ENCODE measurements around the gene NDUFAF3.

NDUFAF3 gene

DNA sequence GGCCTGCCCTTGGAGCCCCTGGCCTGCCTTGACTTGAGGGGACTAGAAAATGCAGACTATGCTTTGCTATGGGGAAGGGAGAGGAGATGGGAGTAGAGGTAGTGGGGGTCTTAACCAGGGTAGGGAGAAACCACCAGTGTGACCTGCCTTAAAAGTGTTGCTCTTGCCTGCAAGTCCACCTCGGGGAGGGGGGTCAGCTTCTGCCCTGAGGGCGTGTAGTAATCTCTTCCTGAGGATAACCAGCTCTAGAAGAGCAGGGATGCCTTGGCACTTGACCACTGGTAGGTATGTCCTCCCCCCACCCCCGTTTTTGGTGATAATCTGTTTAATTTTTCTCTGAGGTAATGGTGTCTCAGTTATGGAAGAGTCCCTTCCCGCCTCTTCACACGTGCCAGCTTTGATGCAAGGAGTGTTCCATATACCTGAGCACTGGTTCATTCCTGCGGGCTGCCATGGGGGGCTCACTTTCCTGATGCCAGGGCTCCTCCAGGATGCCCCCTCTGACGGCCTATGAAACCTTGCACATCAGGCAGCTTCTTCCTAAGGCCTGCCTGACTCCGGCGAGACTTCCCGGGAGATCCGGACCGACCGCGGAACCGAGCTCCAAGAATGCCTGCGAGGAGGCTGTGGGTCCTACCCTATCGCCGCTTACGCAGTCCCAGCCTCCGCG is 32.7 kb upstream of the NDUFAF3 start:
- no peaks in the 10 kb centered on the region for H3K36me3 ChIP-seq (ENCODE audit: low read length)
- H3K27me3 ChIP-seq (ENCODE audit: low read length): no peaks in the 10 kb centered on the region
- H3K9ac ChIP-seq (ENCODE audit: low read length): peak overlapping the region; percentile 70
- H3K4me2 ChIP-seq (ENCODE audit: low read depth, low read length, poor library complexity, severe bottlenecking): peak overlapping the region; percentile 76
- H3K79me2 ChIP-seq (ENCODE audit: insufficient read depth, low read length): peaks cover 20% of the 10 kb centered on the region
- H3K4me3 ChIP-seq (ENCODE audit: insufficient read depth, low read length, poor library complexity, severe bottlenecking): peak overlapping the region; percentile 60
- H3K9me2 ChIP-seq (replicated peaks; ENCODE audit: insufficient read depth, low read length): no peaks in the 10 kb centered on the region
- no peaks in the 10 kb centered on the region for H4K20me1 ChIP-seq (ENCODE audit: low read depth, low read length)
- TF ChIP-seq, protein P1, sequence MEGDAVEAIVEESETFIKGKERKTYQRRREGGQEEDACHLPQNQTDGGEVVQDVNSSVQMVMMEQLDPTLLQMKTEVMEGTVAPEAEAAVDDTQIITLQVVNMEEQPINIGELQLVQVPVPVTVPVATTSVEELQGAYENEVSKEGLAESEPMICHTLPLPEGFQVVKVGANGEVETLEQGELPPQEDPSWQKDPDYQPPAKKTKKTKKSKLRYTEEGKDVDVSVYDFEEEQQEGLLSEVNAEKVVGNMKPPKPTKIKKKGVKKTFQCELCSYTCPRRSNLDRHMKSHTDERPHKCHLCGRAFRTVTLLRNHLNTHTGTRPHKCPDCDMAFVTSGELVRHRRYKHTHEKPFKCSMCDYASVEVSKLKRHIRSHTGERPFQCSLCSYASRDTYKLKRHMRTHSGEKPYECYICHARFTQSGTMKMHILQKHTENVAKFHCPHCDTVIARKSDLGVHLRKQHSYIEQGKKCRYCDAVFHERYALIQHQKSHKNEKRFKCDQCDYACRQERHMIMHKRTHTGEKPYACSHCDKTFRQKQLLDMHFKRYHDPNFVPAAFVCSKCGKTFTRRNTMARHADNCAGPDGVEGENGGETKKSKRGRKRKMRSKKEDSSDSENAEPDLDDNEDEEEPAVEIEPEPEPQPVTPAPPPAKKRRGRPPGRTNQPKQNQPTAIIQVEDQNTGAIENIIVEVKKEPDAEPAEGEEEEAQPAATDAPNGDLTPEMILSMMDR (IDR thresholded peaks at IDR 0.05; ENCODE audit: insufficient read depth, low read length, poor library complexity, severe bottlenecking): no peak
- TF ChIP-seq EZH2phosphoT487 (conservative IDR thresholded peaks at IDR 0.05; ENCODE audit: low read length): no peak
- H3K9me3 ChIP-seq (ENCODE audit: insufficient read depth, low read length): no peaks in the 10 kb centered on the region
- H2AFZ ChIP-seq (ENCODE audit: low read depth, low read length, severe bottlenecking): peak overlapping the region; percentile 61
- peak overlapping the region; percentile 65 for H3K27ac ChIP-seq (ENCODE audit: low read depth, low read length)
- H3F3A ChIP-seq (ENCODE audit: insufficient read depth): peaks cover 9% of the 10 kb centered on the region; the same call in 1 of the 2 replicates

DNA sequence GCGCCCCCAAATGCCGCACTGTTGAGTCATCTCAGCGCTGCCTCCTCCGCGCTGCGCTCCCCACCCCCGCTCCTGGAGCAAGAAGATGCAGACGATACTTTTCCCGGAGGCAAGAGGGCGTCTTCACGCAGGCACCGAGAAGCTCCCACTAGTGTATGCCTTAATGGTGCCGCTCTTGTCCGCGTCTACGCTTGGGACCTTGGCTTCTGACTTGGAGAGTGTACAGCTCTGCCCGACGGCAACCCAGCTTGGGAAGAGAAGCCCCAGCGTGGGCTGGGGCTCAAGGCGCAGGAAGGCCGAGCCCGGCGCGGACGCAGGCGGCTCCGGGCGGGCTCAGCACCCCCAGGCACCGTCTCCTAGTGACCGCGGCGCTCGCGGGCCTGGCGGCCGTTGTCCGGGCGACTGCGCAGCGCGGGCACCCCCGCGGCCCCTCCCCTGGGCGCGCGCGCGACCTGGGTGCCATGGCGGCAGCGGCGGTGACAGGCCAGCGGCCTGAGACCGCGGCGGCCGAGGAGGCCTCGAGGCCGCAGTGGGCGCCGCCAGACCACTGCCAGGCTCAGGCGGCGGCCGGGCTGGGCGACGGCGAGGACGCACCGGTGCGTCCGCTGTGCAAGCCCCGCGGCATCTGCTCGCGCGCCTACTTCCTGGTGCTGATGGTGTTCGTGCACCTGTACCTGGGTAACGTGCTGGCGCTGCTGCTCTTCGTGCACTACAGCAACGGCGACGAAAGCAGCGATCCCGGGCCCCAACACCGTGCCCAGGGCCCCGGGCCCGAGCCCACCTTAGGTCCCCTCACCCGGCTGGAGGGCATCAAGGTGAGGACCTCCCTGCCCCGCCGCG is 31.9 kb upstream of the NDUFAF3 start, which contains the start of gene P4HTM:
TSS of gene P4HTM (plus strand) at position 446 of the 840 bp plus-strand sequence. CDS start at position 462, 16 bp downstream.
- TF ChIP-seq EZH2phosphoT487 (conservative IDR thresholded peaks at IDR 0.05; ENCODE audit: low read length): no peak
- TF ChIP-seq, protein P1 (IDR thresholded peaks at IDR 0.05; ENCODE audit: insufficient read depth, low read length, poor library complexity, severe bottlenecking): peak; percentile 15
- no peaks in the 10 kb centered on the region for H3K9me3 ChIP-seq (ENCODE audit: insufficient read depth, low read length)
- H3K27me3 ChIP-seq (ENCODE audit: low read length): no peaks in the 10 kb centered on the region
- peak within 1 kb of the TSS; percentile 64 for H2AFZ ChIP-seq (ENCODE audit: low read depth, low read length, severe bottlenecking)
- H4K20me1 ChIP-seq (ENCODE audit: low read depth, low read length): no peaks in the 10 kb centered on the region
- peak within 1 kb of the TSS; percentile 65 for H3K27ac ChIP-seq (ENCODE audit: low read depth, low read length)
- H3K9me2 ChIP-seq (replicated peaks; ENCODE audit: insufficient read depth, low read length): no peaks in the 10 kb centered on the region
- H3K36me3 ChIP-seq (ENCODE audit: low read length): no peaks in the 10 kb centered on the region
- H3K4me2 ChIP-seq (ENCODE audit: low read depth, low read length, poor library complexity, severe bottlenecking): peak within 1 kb of the TSS; percentile 76
- H3K9ac ChIP-seq (ENCODE audit: low read length): peak within 1 kb of the TSS; percentile 70
- H3K79me2 ChIP-seq (ENCODE audit: insufficient read depth, low read length): peaks cover 20% of the 10 kb centered on the region
- peak within 1 kb of the TSS; percentile 60 for H3K4me3 ChIP-seq (ENCODE audit: insufficient read depth, low read length, poor library complexity, severe bottlenecking)
- H3F3A ChIP-seq (ENCODE audit: insufficient read depth): peaks cover 9% of the 10 kb centered on the region; the same call in 1 of the 2 replicates

DNA sequence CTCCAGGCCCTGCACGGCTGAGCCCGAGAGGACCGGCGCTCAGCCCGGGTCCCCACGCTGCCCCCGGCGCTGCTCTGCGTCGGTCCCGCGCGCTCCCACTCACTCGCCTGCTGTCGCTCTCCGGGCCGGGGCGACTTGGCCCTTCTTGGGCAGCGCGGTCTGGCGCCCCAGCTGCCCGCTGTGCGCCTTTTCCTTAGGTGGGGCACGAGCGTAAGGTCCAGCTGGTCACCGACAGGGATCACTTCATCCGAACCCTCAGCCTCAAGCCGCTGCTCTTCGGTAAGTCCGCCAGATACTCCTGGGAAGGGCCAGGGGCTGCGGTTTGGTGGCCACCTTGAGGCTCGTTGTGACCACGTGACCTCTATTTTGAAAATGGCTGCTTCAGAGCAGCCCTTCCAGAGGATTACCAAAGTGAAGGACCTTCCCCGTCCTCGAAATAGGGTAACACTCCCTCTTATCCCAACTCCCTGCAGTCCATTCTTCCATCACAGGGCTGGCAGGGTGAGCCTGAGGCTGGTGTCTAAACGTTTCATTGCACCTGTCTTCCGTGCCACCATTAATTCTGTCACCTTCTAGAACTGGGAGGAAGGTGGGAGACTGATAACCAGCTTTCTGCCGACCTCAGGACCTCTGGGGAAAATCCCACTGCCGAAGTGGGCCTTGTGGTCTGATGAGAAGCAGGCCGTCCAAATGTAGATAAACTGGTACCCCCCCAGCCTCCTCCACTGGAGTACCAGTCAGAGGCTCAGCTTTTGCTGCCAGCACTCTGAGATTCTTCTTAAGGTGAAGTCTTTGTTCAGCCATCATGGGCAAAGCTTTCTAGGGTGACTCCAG is 31.1 kb upstream of the NDUFAF3 start:
- peak overlapping the region; percentile 76 for H3K4me2 ChIP-seq (ENCODE audit: low read depth, low read length, poor library complexity, severe bottlenecking)
- peaks cover 20% of the 10 kb centered on the region for H3K79me2 ChIP-seq (ENCODE audit: insufficient read depth, low read length)
- H4K20me1 ChIP-seq (ENCODE audit: low read depth, low read length): no peaks in the 10 kb centered on the region
- no peaks in the 10 kb centered on the region for H3K9me2 ChIP-seq (replicated peaks; ENCODE audit: insufficient read depth, low read length)
- peak overlapping the region; percentile 64 for H2AFZ ChIP-seq (ENCODE audit: low read depth, low read length, severe bottlenecking)
- peaks cover 6% of the 10 kb centered on the region; the same call in 1 of the 2 replicates for H3F3A ChIP-seq (ENCODE audit: insufficient read depth)
- H3K36me3 ChIP-seq (ENCODE audit: low read length): no peaks in the 10 kb centered on the region
- peak overlapping the region; percentile 60 for H3K4me3 ChIP-seq (ENCODE audit: insufficient read depth, low read length, poor library complexity, severe bottlenecking)
- H3K27me3 ChIP-seq (ENCODE audit: low read length): no peaks in the 10 kb centered on the region
- no peak for TF ChIP-seq EZH2phosphoT487 (conservative IDR thresholded peaks at IDR 0.05; ENCODE audit: low read length)
- TF ChIP-seq, protein P1 (IDR thresholded peaks at IDR 0.05; ENCODE audit: insufficient read depth, low read length, poor library complexity, severe bottlenecking): no peak
- H3K27ac ChIP-seq (ENCODE audit: low read depth, low read length): peak overlapping the region; percentile 65
- peak overlapping the region; percentile 70 for H3K9ac ChIP-seq (ENCODE audit: low read length)
- H3K9me3 ChIP-seq (ENCODE audit: insufficient read depth, low read length): no peaks in the 10 kb centered on the region

Data from SU-DHL-6 (cell line).